MM.1S (cell line): Measurements from ENCODE around the gene TMEM80.
"Not testable (repeated sequence)": the region's sequence is repeated elsewhere in the genome, so short reads cannot be mapped to it uniquely, and the experiment has no call there.

Experiments used
- DNase-seq: peaks from one replicate; pipeline ENCODE4 v3.0.0-alpha.2; 2015
- H2AFZ ChIP-seq: fragments of 300-600 bp; sonication (generic); 2 replicates; pipeline ENCODE4 v1.6.0; 2016; ENCODE audit warnings: antibody characterized with exemption, low read length
- H3F3A ChIP-seq: fragments of 300-600 bp; sonication (generic); 2 replicates; pipeline ENCODE4 v1.6.1; 2016; ENCODE audit warnings: mild to moderate bottlenecking, antibody characterized with exemption, low read length, moderate library complexity, mixed read lengths; ENCODE audit not compliant: insufficient read depth
- H3K27ac ChIP-seq: fragments of 300-600 bp; sonication (generic); 2 replicates; pipeline ENCODE4 v1.5.1; 2016; ENCODE audit warnings: mild to moderate bottlenecking, low read length
- H3K27me3 ChIP-seq: fragments of 300-600 bp; sonication (generic); replicated peaks from 2 replicates; pipeline ENCODE4 v1.6.0; 2016; ENCODE audit warnings: low read length; ENCODE audit not compliant: insufficient read depth
- H3K36me3 ChIP-seq: fragments of 300-600 bp; sonication (generic); replicated peaks from 2 replicates; pipeline ENCODE4 v1.6.1; 2016; ENCODE audit warnings: mild to moderate bottlenecking, low read length, mixed read lengths; ENCODE audit not compliant: insufficient read depth
- H3K4me1 ChIP-seq: fragments of 300-600 bp; sonication (generic); 2 replicates; pipeline ENCODE4 v1.6.1; 2016; ENCODE audit warnings: low read length, mixed read lengths
- H3K4me2 ChIP-seq: fragments of 300-600 bp; sonication (generic); 2 replicates; pipeline ENCODE4 v1.6.0; 2016; ENCODE audit warnings: low read depth, low read length
- H3K4me3 ChIP-seq: fragments of 300-600 bp; sonication (generic); 2 replicates; pipeline ENCODE4 v1.5.1; 2016; ENCODE audit warnings: low read length, mixed read lengths
- H3K79me2 ChIP-seq: fragments of 300-600 bp; sonication (generic); 2 replicates; pipeline ENCODE4 v1.6.1; 2016; ENCODE audit warnings: mixed run types, low read length, mixed read lengths
- H3K9ac ChIP-seq: fragments of 300-600 bp; sonication (generic); 2 replicates; pipeline ENCODE4 v1.6.1; 2016; ENCODE audit warnings: low read length, mixed read lengths
- H3K9me2 ChIP-seq: fragments of 300-600 bp; sonication (generic); replicated peaks from 2 replicates; pipeline ENCODE4 v1.6.1; 2016; ENCODE audit warnings: mild to moderate bottlenecking, low read length, mixed read lengths; ENCODE audit not compliant: insufficient read depth
- H3K9me3 ChIP-seq: fragments of 300-600 bp; sonication (generic); replicated peaks from 2 replicates; pipeline ENCODE4 v1.6.1; 2016; ENCODE audit warnings: mild to moderate bottlenecking, low read length, mixed read lengths; ENCODE audit not compliant: insufficient read depth
- H4K20me1 ChIP-seq: fragments of 300-600 bp; sonication (generic); 2 replicates; pipeline ENCODE4 v1.6.1; 2016; ENCODE audit warnings: mild to moderate bottlenecking, low read length, moderate library complexity, mixed read lengths; ENCODE audit not compliant: insufficient read depth
- CTCF ChIP-seq: fragments of 300-600 bp; sonication (generic); IDR thresholded peaks from 2 replicates; pipeline ENCODE4 v1.5.1; 2016; ENCODE audit warnings: antibody characterized with exemption, low read length, mixed read lengths
- EZH2 ChIP-seq: fragments of 300-600 bp; sonication (generic); optimal IDR thresholded peaks from 2 replicates; pipeline ENCODE3; 2017; ENCODE audit warnings: low read depth, mild to moderate bottlenecking, antibody characterized with exemption, low read length, mixed read lengths
- EZH2phosphoT487 ChIP-seq: fragments of 300-600 bp; sonication (generic); IDR thresholded peaks from 2 replicates; pipeline ENCODE4 v1.6.1; 2018; ENCODE audit warnings: antibody characterized with exemption, low read length

Gene TMEM80

GRCh38 chr11:737366-737765, 41.8 kb downstream of the TMEM80 start:
- no peaks in the 10 kb centered on the region for H3K4me1 ChIP-seq
- H3K9ac ChIP-seq: no peak overlapping the region
- peaks cover 28% of the 10 kb centered on the region for H3K27me3 ChIP-seq
- no peak overlapping the region for H3K4me3 ChIP-seq
- no peak overlapping the region for H3K27ac ChIP-seq
- no peaks in the 10 kb centered on the region for H3K36me3 ChIP-seq
- no peaks in the 10 kb centered on the region for H3K9me3 ChIP-seq
- H3K4me2 ChIP-seq: peak overlapping the region; percentile 13; the same call in 1 of the 2 replicates
- no peak for TF ChIP-seq EZH2phosphoT487
- H3K79me2 ChIP-seq: no peaks in the 10 kb centered on the region
- H4K20me1 ChIP-seq: no peaks in the 10 kb centered on the region
- no peak overlapping the region for H2AFZ ChIP-seq
- no peak for DNase-seq
- no peaks in the 10 kb centered on the region for H3F3A ChIP-seq
- H3K9me2 ChIP-seq: no peaks in the 10 kb centered on the region

- H3K27ac ChIP-seq, H3K4me1 ChIP-seq, H3K4me3 ChIP-seq, H4K20me1 ChIP-seq, DNase-seq, H3K79me2 ChIP-seq, H3K9ac ChIP-seq, H3K9me2 ChIP-seq, H2AFZ ChIP-seq, H3K9me3 ChIP-seq, H3K36me3 ChIP-seq, H3F3A ChIP-seq: not testable (repeated sequence)
- Histone ChIP-seq H3K4me2 (peak overlapping the region; percentile 13; the same call in 1 of the 2 replicates), H3K27me3 (peaks cover 26% of the 10 kb centered on the region)
Measured at GRCh38 chr11:737899-738298, 42.3 kb downstream of the TMEM80 start.

- TF ChIP-seq EZH2 (no peak), CTCF (no peak), EZH2phosphoT487 (no peak)
- H3K9ac ChIP-seq: no peak overlapping the region
- peaks cover 9% of the 10 kb centered on the region for H3F3A ChIP-seq
- no peak overlapping the region for H3K27ac ChIP-seq
- no peaks in the 10 kb centered on the region for H3K79me2 ChIP-seq
- no peaks in the 10 kb centered on the region for H3K9me2 ChIP-seq
- no peaks in the 10 kb centered on the region for H3K9me3 ChIP-seq
- H3K4me2 ChIP-seq: no peak overlapping the region
- no peak overlapping the region for H2AFZ ChIP-seq
- no peak overlapping the region for H3K4me3 ChIP-seq
- peaks cover 10% of the 10 kb centered on the region; the same call in 1 of the 2 replicates for H3K27me3 ChIP-seq
- no peaks in the 10 kb centered on the region for H3K4me1 ChIP-seq
- no peaks in the 10 kb centered on the region for H3K36me3 ChIP-seq
- DNase-seq: no peak
- H4K20me1 ChIP-seq: no peaks in the 10 kb centered on the region
Measured at GRCh38 chr11:742156-742546, 46.5 kb downstream of the TMEM80 start.

GRCh38 chr11:742571-743201, 47.1 kb downstream of the TMEM80 start:
- Histone ChIP-seq H3K4me1 (no peaks in the 10 kb centered on the region), H2AFZ (no peak overlapping the region), H3K9me3 (no peaks in the 10 kb centered on the region), H3K9ac (no peak overlapping the region), H3F3A (peaks cover 9% of the 10 kb centered on the region), H4K20me1 (no peaks in the 10 kb centered on the region), H3K27ac (no peak overlapping the region), H3K9me2 (no peaks in the 10 kb centered on the region), H3K79me2 (peaks cover 5% of the 10 kb centered on the region), H3K4me2 (no peak overlapping the region), H3K4me3 (no peak overlapping the region), H3K36me3 (no peaks in the 10 kb centered on the region), H3K27me3 (peaks cover 5% of the 10 kb centered on the region; the same call in 1 of the 2 replicates)
- TF ChIP-seq EZH2phosphoT487 (no peak), CTCF (no peak), EZH2 (no peak)
- no peak for DNase-seq
